ENCODE results near the gene TVP23A.

TVP23A gene

DNA sequence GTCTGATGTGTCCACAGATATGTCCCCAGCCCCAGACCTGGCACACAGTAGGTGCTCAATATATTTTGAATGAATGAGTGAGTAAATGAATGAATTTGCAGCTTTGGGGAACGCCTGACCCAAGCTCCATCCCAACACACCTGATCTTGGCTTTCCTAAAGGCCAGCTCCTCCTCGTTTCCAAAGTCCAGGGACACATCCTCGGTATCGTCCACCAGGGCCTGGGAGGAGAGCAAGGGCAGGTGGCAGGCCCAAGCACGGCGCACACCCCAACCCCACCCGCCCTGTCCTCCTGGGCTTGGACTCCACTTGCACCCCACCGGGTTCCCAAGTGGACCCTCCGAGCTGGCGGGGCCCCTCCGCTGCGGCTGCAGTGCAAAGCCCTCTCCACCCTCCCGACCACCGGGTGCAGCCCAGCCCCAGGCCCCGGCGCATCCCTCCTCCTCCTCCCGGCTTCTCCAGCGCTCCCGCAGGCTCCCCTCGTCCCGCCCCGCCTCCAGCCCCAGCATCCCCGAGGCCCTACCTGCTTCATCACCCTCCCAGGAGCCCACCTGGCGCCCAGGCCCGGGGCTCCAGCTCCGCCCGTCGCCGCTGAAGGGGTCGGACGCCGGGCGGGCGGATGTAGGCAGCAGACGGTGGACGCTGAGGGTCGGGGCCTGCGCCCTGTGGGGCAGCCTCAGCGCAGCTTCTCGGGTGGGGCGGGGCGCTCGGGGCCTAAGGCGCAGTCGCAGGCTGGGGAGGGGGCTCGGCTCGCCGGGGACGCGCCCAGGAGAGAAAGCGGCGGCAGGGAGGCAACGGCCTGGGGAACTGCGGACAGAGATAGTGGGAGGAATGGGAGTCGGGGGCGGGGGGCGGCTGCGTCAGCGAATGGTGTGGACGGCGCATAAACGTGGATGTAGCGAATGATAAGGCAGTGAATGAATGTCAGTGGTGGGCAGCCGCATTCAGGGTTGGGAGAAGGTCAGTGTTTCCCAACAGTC lies at the start of gene TVP23A:
Gene TVP23A (minus strand): TSS at position 832 of the 979 bp plus-strand sequence. CDS start 301 bp downstream, at position 531.
- in situ Hi-C loops (cut with HindIII; ENCODE audit: low sequenced_read_pairs) = no loop called here

DNA sequence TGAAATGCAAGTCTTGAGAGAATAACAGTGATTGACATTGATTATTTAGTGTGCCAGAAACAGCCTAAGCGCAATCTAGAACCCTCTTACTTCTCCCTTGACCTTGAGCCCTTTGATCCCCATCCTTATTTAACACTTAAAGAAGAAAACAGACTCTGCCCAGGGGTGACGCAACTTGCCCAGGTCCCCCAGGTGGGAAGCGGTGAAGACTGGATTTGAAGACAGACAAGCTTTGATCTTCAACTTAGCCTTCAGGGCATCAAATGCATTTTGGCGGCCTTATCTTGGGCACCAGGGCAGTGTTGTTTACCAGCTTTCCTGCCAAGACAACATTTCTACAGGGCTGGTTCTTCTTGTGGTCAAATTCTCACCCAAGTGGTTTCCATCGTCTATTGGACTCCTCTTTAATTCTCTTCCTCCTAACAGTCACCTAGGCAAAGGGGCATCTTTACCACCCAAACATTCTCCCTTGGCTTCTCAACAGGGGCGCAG lies 49.6 kb upstream of the TVP23A start:
- in situ Hi-C loops (cut with HindIII; ENCODE audit: low sequenced_read_pairs) = loop anchor here (25.0 kb wide), 1 partner anchor 106 kb away; no protein-coding TSS in a partner anchor

DNA sequence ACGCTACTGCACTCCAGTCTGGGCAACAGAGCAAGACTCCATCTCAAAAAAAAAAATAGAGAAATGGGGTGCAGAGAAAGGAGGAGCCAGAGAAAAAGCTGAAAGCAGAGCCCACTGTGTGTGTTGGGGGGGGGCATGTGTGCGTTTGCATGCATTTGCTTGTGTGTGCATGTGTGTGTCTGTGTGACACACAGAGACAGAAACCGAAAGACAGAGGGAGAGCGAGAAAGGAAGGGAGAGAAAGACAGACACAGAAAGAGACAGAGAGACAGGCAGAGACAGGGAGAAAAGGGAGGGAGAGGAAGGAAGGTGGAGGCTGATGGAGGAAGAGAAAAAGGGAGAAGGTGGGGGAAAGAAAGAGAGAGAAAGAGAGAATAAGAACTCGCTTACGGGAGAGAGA lies 48.6 kb upstream of the TVP23A start:
- in situ Hi-C loops (cut with HindIII; ENCODE audit: low sequenced_read_pairs) = loop anchor here (25.0 kb wide), 1 partner anchor 105 kb away; no protein-coding TSS in a partner anchor

DNA sequence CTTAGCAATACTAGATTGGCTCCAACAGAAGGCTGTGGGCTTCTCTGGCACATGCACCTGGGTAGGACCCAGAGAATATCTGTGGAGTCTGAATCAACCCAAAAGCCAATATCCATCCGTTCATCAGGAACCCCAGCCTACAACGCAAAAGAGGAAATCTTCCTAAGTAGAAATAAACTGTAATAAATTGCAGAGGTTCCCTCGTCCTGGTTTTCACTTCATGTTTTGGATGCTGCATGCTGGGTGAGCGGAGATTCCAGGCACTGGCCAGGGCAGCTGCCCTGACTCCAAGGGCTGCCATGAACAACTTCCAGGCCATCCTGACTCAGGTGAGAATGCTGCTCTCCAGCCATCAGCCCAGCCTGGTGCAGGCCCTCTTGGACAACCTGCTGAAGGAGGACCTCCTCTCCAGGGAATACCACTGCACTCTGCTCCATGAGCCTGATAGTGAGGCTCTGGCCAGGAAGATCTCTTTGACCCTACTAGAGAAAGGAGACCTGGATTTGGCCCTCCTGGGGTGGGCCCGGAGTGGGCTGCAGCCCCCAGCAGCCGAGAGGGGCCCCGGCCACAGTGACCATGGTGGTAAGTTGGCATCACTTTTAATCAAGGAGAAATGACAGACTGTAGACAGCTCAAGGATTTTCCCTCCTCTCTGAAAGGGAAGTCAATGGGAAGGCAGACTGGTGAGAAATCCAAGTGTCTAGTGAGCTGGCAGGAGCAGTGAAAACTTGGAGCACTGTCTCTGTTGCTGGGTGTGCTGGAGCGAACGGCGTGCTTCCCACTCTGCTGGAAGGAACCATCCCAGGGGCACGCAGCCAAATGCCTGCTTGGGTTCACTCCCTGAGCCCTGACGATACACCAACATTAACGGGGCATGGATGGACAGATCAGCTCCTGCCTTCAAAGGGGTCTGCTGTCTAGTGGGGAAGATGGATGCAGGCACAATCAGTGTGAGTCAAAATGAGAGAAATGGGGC lies 47.7 kb upstream of the TVP23A start:
- in situ Hi-C loops (cut with HindIII; ENCODE audit: low sequenced_read_pairs) = loop anchor here (25.0 kb wide), 1 partner anchor 104 kb away; no protein-coding TSS in a partner anchor

DNA sequence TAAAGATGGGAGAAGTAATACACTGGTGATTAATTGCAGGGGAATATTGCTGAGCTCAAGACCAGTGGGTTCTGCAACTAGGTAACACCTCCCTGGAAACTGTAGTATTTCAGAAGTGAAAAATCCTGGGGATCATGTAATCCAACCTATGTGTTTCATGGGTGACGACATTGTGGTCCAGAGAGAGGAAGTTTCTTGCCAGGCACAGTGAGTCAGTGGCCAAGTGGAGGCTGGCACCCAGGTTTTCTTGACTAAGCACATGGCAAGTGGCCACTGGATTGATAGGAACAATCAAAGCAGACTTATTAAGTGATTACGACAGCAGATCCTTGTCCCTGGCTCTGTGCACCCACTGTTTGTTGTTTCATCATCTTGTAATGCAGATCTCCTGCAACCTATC lies 43.8 kb upstream of the TVP23A start:
- in situ Hi-C loops (cut with HindIII; ENCODE audit: low sequenced_read_pairs) = loop anchor here (25.0 kb wide), 1 partner anchor 100 kb away; no protein-coding TSS in a partner anchor

DNA sequence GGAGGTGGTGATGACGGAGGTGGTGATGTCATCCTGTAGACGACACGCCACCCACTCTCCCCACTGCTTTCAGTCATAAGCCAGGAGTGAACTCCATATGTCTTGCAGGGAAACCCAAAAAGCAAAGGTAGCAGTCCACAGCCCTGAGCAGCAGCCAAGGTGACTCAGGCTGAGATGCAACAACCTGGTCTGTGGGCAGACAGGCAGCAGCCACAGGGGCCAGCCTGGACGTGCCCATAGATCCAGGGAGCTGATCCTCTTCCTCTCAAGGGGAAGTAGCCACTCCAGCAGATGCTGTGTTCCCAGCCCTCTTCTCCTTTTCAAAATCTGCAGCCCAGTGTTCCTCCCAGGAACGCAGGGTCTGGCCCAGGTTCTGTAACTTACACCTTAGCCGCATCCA lies 41.1 kb upstream of the TVP23A start:
- in situ Hi-C loops (cut with HindIII; ENCODE audit: low sequenced_read_pairs) = loop anchor here (25.0 kb wide), 1 partner anchor 97 kb away; no protein-coding TSS in a partner anchor

DNA sequence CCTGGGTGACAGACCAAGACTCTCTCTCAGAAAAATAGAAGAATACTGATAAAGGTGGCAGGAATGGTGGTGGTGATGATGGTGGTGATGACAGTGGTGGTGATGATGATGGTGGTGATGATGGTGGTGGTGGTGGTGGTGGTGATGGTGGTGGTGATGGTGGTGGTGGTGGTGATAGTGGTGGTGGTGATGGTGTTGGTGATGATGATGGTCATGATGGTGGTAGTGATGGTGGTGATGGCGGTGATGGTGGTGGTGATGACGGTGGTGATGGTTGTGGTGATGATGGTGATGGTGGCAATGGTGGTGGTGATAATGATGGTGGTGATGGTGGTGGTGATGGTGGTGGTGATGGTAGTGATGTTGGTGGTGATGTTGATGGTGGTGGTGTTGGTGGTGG lies 40.4 kb upstream of the TVP23A start:
- in situ Hi-C loops (cut with HindIII; ENCODE audit: low sequenced_read_pairs) = loop anchor here (25.0 kb wide), 1 partner anchor 97 kb away; no protein-coding TSS in a partner anchor

DNA sequence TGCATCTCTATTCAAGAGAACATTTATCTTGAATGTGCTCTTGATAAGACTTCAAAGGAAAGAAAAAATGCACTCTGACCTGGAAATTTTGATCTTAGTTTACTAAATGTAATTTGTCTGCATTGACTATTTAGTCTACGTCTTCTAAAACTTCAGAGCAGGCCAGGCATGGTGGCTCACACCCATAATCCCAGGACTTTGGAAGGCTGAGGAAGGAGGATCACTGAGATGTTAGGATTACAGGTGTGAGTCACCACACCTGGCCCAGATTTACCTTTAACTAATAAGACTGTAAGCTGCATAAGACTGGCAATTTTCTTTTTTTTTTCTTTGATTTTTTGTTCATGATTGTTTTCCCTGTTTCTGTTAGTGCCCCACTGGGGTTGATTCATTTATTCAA lies 39.6 kb upstream of the TVP23A start:
- in situ Hi-C loops (cut with HindIII; ENCODE audit: low sequenced_read_pairs) = loop anchor here (25.0 kb wide), 1 partner anchor 96 kb away; no protein-coding TSS in a partner anchor

DNA sequence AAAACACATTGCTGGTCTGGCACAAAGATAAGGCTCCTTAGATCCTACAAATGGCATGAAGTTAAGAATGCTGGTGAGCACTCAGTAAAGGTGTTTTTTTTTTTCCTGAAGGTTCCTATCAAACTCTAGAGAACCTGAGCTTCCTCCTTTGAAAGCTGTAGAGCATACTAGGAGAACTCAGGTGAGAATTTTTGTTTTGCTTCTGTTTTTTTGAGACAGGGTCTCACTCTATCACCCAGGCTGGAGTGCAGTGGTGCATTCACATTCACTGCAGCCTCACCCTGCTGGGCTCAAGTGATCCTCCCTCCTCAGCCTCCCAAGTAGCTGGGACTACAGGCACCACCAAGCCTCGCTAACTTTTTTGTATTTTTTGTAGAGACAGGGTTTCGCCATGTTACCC lies 37.4 kb upstream of the TVP23A start:
- in situ Hi-C loops (cut with HindIII; ENCODE audit: low sequenced_read_pairs) = loop anchor here (25.0 kb wide), 1 partner anchor 94 kb away; no protein-coding TSS in a partner anchor

DNA sequence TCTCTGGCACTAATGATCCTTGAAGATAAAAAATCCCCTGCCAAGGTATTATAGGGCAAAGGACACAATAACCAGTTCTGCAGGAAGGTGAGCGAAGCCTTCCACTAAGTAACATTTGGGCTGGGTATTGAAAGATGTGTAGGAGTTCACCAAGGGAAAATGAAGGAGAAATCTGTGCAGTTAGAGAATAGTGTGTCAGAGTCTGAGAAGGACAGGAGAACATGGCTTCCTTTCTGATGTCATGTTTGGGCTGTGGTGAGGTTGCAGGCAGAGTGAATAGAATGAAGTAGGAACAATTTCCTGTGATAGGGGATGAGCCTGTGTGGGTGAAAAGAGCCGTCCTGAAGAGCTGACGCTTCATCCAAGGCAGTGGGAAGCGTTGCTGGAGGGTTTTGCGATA lies 34.4 kb upstream of the TVP23A start:
- in situ Hi-C loops (cut with HindIII; ENCODE audit: low sequenced_read_pairs) = loop anchor here (25.0 kb wide), 1 partner anchor 91 kb away; no protein-coding TSS in a partner anchor

DNA sequence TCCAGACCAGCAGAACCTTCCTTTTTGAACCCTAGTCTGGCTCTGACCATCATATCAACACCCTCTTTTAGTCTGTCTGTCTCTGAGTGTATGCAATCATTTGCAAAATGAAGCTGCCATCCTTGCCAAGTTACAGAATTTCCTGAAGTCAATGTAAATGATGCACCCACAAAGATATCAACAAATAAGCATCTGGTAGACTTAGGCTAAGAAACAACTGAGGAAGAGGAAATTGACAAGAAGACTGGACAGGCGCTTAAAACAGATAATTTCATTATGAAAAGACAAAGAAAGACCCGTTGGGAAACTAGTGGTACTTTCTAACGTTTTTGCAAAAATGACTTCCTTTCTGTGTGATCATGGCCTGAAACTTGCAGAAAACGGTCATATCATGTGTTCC lies 33.7 kb upstream of the TVP23A start:
- in situ Hi-C loops (cut with HindIII; ENCODE audit: low sequenced_read_pairs) = loop anchor here (25.0 kb wide), 1 partner anchor 90 kb away; no protein-coding TSS in a partner anchor

DNA sequence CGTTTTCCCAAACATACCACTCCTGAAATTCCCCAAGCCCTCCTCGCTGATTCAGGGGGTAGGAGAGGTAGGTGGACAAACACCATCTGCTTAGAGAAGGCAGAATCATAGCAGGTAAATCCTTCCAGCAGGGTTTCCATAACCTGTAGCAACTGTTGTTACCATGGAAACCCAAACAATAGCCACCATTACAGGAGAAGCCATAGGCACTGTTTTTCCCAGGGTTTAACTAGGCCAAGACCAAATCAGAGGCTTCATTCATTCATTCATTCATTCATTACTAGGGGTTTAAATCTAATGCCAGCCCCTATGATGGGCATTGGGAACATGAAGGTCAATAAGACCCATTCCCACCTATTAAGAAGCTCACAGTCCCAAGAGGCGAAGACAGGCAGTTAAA lies 32.9 kb upstream of the TVP23A start:
- in situ Hi-C loops (cut with HindIII; ENCODE audit: low sequenced_read_pairs) = loop anchor here (25.0 kb wide), 1 partner anchor 89 kb away; no protein-coding TSS in a partner anchor

DNA sequence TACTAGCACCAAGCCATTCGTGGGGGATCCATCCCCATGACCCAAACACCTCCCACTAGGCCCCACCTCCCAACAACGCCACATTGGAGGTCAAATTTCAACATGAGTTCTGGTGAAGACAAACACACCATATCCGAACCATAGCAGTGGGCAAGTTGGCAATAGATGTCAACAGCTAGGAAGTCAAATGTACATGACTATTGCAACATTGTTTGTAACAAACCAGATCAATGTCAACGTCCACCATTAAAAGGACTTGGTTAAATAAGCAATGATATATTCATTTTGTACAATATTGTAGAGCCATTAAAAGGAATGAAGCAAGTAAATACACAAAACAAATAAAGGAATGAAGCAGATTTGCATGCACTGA lies 31.9 kb upstream of the TVP23A start:
- in situ Hi-C loops (cut with HindIII; ENCODE audit: low sequenced_read_pairs) = loop anchor here (25.0 kb wide), 1 partner anchor 88 kb away; no protein-coding TSS in a partner anchor

DNA sequence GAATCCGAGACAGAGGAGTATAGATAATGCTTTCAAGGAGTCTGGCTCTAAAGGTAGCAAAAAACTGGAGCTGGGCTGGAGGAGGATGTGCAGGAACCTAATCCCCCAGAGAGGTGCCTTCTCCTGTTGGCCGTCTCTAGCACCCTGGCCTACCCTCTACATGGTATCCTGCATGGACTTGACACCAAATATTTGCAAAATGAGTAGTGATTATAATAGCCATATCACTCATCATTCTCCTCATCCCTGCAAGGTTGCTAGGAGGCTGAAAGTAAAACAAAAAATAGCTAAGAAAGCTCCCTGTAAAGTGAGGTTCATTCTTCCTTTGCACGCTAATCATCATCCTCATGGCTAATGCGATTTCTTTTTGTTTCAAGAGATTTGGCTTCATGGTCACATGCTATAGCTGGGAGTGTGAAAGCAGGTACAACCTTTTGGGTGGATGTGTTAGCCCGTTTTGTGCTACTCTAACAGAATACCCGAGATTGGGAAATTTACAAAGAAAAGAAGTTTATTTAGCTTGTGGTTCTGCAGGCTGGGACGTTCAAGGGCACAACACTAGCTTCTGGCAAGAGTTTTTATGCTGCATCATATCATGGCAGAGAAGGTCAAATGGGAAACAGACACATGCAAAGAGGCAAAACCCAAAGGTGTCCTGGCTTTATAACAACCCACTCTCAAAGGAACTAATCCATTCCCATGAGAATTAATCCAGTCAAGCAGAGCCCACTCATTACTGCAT lies 31.3 kb upstream of the TVP23A start:
- in situ Hi-C loops (cut with HindIII; ENCODE audit: low sequenced_read_pairs) = loop anchor here (25.0 kb wide), 1 partner anchor 88 kb away; no protein-coding TSS in a partner anchor

DNA sequence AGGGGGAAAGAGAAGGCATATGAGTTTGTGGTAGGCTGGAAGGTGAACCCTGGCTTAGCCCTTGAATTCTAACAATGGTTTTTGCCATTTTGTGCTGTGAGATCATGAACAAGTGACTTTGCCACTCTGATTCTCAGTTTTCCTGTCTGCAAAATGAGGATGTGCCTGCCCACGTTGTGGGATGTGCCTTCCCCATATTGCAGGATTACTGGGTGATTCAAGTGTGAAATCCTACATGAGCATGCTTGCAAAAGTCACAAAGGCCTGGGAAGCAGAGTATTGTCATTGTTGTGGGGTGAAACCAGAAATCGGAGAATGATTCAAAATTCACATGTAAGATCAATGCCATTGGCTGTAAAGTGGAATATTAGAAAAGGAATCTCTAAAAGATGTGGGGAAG lies 28.6 kb upstream of the TVP23A start:
- in situ Hi-C loops (cut with HindIII; ENCODE audit: low sequenced_read_pairs) = no loop called here

DNA sequence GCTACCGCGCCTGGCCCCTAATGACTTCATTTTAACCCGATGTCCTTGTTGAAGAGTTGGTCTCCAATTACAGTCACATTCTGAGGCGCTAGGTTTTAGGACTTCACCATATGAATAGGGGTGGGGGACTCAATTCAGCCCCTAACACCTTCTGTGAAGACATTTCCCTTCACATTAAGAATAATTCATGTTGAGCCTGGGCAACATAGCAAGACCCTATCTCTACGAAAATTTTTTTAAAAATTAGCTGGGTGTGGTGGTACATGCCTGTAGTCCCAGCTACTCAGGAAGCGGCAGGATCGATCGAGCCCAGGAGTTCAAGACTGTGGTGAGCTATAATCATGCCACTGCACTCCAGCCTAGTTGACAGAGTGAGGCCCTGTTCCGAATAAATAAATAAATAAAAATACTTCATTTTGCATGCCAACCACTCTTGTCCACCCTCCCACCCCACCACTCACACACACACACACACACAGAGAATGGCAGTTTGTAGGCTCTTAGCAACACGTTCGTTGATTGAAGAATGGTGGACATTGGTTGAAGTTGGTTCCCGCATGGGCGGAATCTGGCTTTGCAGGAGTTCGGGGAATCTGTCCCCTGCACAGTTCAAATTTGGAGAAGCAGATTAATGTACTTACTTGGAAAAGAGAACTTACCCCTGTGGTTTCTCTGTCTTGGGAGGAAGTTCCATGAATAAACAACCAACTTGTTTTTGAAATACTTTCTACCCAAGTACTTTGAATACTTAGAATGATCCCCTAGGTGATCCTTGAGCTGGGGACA lies 27.8 kb upstream of the TVP23A start:
- in situ Hi-C loops (cut with HindIII; ENCODE audit: low sequenced_read_pairs) = no loop called here

DNA sequence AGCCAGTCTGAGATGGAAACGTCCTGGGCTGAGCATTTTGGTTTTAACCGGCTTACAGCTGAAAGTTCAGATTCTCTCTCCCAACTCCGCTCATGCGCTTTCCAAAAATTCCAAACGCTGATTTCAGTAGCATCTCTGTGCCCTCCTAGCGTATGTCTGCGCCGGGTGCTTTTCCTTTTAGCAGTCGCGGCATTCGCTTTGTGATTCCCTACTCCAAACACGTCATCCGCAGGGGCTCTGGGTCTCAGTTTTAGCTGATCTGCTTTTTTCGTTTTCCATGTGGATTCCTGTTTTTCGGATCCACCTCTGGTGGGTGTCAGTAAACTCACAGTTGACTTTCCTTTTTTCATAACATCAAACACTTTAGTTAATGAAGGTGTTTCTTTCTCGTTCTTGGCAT lies 22.1 kb upstream of the TVP23A start:
- in situ Hi-C loops (cut with HindIII; ENCODE audit: low sequenced_read_pairs) = no loop called here

DNA sequence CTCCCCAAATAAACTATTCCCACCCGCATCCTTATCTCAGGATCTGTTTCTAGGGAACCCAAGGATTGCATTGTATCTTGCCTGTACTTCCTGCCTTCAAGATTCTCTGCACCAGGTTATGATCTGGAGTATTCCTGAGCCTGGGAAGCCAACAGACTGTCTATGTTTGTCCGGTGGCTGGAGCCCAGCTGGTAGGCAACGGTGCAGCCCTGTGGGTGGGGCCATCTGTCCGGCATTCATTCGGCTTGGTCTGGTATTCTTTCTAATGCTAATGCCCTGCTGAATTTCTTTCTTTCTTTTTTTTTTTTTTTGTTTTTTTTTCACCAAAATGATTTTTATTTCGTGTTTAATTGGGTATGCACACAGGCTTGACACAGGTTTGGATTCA lies 20.7 kb upstream of the TVP23A start:
- in situ Hi-C loops (cut with HindIII; ENCODE audit: low sequenced_read_pairs) = no loop called here

Measured in DLD1 (cell line).